SK-N-SH (cell line): ENCODE results near the gene CYYR1. TPM values are rescaled to one million over a fixed set of nuclear protein-coding genes. Genes with fewer than 3 reads are reported as not detected.

Source experiments
- CTCF ChIA-PET: fragments of 300-600, 350-600 bp; formaldehyde crosslinking; extraction: SDS; loops from one replicate; lab custom pipeline; 2021; lab: Yijun Ruan, JAX
- POLR2A ChIA-PET: fragments of 350-600 bp; sonication (Branson Sonifier 250); formaldehyde crosslinking; extraction: SDS; loops from one replicate; lab custom pipeline; 2020; ENCODE audit warnings: antibody characterized with exemption, inconsistent platforms; lab: Yijun Ruan, JAX
- DNase-seq: peaks from one replicate; pipeline ENCODE4 v3.0.0; 2012
- H2AFZ ChIP-seq: fragments of 200-600 bp; sonication (generic); 2 replicates; pipeline ENCODE4 v1.8.1; 2016; ENCODE audit warnings: antibody characterized with exemption, mild to moderate bottlenecking, low read depth
- H3F3A ChIP-seq: fragments of 200-600 bp; sonication (generic); replicated peaks from 2 replicates; pipeline ENCODE3; 2016; ENCODE audit warnings: antibody characterized with exemption, mild to moderate bottlenecking; ENCODE audit not compliant: insufficient read depth
- H3K27ac ChIP-seq, 2 experiments: fragments of 200-500 bp in 1 of 2; fragments of 200-600 bp in 1 of 2; sonication (Bioruptor generic) in 1 of 2; sonication (generic), shearing (Covaris generic) in 1 of 2; 2 replicates each; pipeline versions ENCODE4 v1.5.1 to v1.6.1; 2014 to 2016; ENCODE audit warnings: low read depth in 2 of 2, inconsistent platforms in 1 of 2, low read length in 1 of 2, mild to moderate bottlenecking in 1 of 2, mixed read lengths in 1 of 2
- H3K27me3 ChIP-seq: fragments of 200-600 bp; sonication (generic), shearing (Covaris generic); 2 replicates; pipeline ENCODE4 v1.6.1; 2016; ENCODE audit warnings: mixed run types; ENCODE audit not compliant: insufficient read depth
- H3K36me3 ChIP-seq, 2 experiments: fragments of 200-500 bp in 1 of 2; fragments of 200-600 bp in 1 of 2; sonication (Bioruptor generic) in 1 of 2; sonication (generic) in 1 of 2; replicated peaks in 1 of 2; 2 replicates each; pipeline versions ENCODE3 to v1.5.1; 2014 to 2016; ENCODE audit warnings: low read length in 1 of 2, mild to moderate bottlenecking in 1 of 2; ENCODE audit not compliant: insufficient read depth in 2 of 2, control insufficient read depth in 1 of 2
- H3K4me1 ChIP-seq, 2 experiments: fragments of 200-500 bp in 1 of 2; fragments of 200-600 bp in 1 of 2; sonication (Bioruptor generic) in 1 of 2; sonication (generic), shearing (Covaris generic) in 1 of 2; 2 replicates each; pipeline versions ENCODE4 v1.5.1 to v1.6.1; 2014 to 2016; ENCODE audit warnings: low read depth in 1 of 2, low read length in 1 of 2, mixed run types in 1 of 2; ENCODE audit not compliant: insufficient read depth in 2 of 2, control insufficient read depth in 1 of 2
- H3K4me2 ChIP-seq: fragments of 200-600 bp; sonication (generic), shearing (Covaris generic); 2 replicates; pipeline ENCODE4 v1.6.1; 2017; ENCODE audit warnings: mixed run types
- H3K4me3 ChIP-seq, 2 experiments: fragments of 200-500 bp in 1 of 2; fragments of 200-600 bp in 1 of 2; sonication (Bioruptor generic) in 1 of 2; sonication (generic), shearing (Covaris generic) in 1 of 2; 2 replicates each; pipeline versions ENCODE4 v1.5.1 to v1.8.1; 2014 to 2016; ENCODE audit warnings: low read depth in 2 of 2, inconsistent platforms in 1 of 2, low read length in 1 of 2, mild to moderate bottlenecking in 1 of 2, mixed read lengths in 1 of 2, moderate library complexity in 1 of 2
- H3K79me2 ChIP-seq: fragments of 200-600 bp; sonication (generic); 2 replicates; pipeline ENCODE4 v1.8.1; 2017; ENCODE audit warnings: mild to moderate bottlenecking; ENCODE audit not compliant: insufficient read depth
- H3K9ac ChIP-seq: fragments of 200-600 bp; sonication (generic); 2 replicates; pipeline ENCODE4 v1.6.1; 2017; ENCODE audit warnings: mixed run types
- H3K9me2 ChIP-seq: fragments of 200-600 bp; sonication (generic); 2 replicates; pipeline ENCODE4 v1.6.1; 2017; ENCODE audit warnings: mixed run types
- H3K9me3 ChIP-seq: fragments of 200-600 bp; sonication (generic); 2 replicates; pipeline ENCODE4 v1.6.1; 2017; ENCODE audit warnings: mixed run types, mild to moderate bottlenecking, moderate library complexity
- H4K20me1 ChIP-seq: fragments of 200-600 bp; sonication (generic); 2 replicates; pipeline ENCODE4 v1.6.1; 2017; ENCODE audit warnings: mild to moderate bottlenecking, mixed run types; ENCODE audit not compliant: insufficient read depth
- CTCF ChIP-seq: fragments of 200-600 bp; sonication (generic); IDR thresholded peaks from 2 replicates; pipeline ENCODE4 v1.6.1; 2017; ENCODE audit warnings: antibody characterized with exemption, mild to moderate bottlenecking, moderate library complexity
- ELF1 ChIP-seq: IDR thresholded peaks from 2 replicates; pipeline ENCODE4 v1.4.0; 2012
- EP300 ChIP-seq, 2 experiments: IDR thresholded peaks; 2 replicates each; pipeline versions ENCODE4 v1.4.0 to v1.6.1; 2012; ENCODE audit warnings: borderline replicate concordance in 1 of 2, low read depth in 1 of 2, low read length in 1 of 2
- FOSL2 ChIP-seq: IDR thresholded peaks from 2 replicates; pipeline ENCODE4 v1.4.0; 2012; ENCODE audit warnings: low read depth, mild to moderate bottlenecking, moderate library complexity, borderline replicate concordance
- FOXJ3 ChIP-seq: sonication (generic); formaldehyde crosslinking; IDR thresholded peaks from 2 replicates; pipeline ENCODE4 v1.5.1; 2020; ENCODE audit warnings: mild to moderate bottlenecking, missing genetic modification reagents
- IRF3 ChIP-seq: fragments of 150-350 bp; IDR thresholded peaks from 2 replicates; pipeline ENCODE4 v1.6.1; 2016; ENCODE audit warnings: mild to moderate bottlenecking, low read depth, low read length
- JUND ChIP-seq: IDR thresholded peaks from 2 replicates; pipeline ENCODE4 v1.4.0; 2012
- MEF2A ChIP-seq: IDR thresholded peaks from 2 replicates; pipeline ENCODE4 v1.4.0; 2012; ENCODE audit warnings: low read depth, borderline replicate concordance
- MXI1 ChIP-seq: IDR thresholded peaks from 2 replicates; pipeline ENCODE4 v1.6.1; 2012; ENCODE audit warnings: mild to moderate bottlenecking, low read depth, low read length, improper control_type of control experiment
- NFIC ChIP-seq: IDR thresholded peaks from 2 replicates; pipeline ENCODE4 v1.4.0; 2012; ENCODE audit warnings: borderline replicate concordance
- RAD21 ChIP-seq: IDR thresholded peaks from 2 replicates; pipeline ENCODE4 v1.6.1; 2012; ENCODE audit warnings: mild to moderate bottlenecking, low read length
- WGBS: methylation state at CpG from one replicate; pipeline ENCODE4 v1.1.6; 2017; ENCODE audit warnings: low lambda C conversion rate; 5-methylcytosine and 5-hydroxymethylcytosine counted together
- polyA plus RNA-seq, 3 experiments: library from polyadenylated mRNA; depleted of rRNA; stranded (reverse); fragments of >200 nt; gene quantifications; 2 replicates each; pipeline ENCODE4 v1.2.3, GENCODE V29; 2012
- TF ChIP-seq, protein P1 (sequence below): IDR thresholded peaks from 2 replicates; pipeline ENCODE4 v1.4.0; 2012; ENCODE audit warnings: low read depth, borderline replicate concordance
- TF ChIP-seq, protein P2 (sequence below): IDR thresholded peaks from 2 replicates; pipeline ENCODE4; 2012

The CYYR1 gene
- polyA plus RNA-seq, 1 of the 3 experiments (the other 2 are of a cell fraction) = not detected

GRCh38 chr21:26563856-26564503 is 9.1 kb downstream of the CYYR1 start (continued):
- TF ChIP-seq CTCF = no peak
- TF ChIP-seq, protein P1, sequence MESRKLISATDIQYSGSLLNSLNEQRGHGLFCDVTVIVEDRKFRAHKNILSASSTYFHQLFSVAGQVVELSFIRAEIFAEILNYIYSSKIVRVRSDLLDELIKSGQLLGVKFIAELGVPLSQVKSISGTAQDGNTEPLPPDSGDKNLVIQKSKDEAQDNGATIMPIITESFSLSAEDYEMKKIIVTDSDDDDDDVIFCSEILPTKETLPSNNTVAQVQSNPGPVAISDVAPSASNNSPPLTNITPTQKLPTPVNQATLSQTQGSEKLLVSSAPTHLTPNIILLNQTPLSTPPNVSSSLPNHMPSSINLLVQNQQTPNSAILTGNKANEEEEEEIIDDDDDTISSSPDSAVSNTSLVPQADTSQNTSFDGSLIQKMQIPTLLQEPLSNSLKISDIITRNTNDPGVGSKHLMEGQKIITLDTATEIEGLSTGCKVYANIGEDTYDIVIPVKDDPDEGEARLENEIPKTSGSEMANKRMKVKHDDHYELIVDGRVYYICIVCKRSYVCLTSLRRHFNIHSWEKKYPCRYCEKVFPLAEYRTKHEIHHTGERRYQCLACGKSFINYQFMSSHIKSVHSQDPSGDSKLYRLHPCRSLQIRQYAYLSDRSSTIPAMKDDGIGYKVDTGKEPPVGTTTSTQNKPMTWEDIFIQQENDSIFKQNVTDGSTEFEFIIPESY = no peak
- TF ChIP-seq EP300 (IDR thresholded peaks at IDR 0.05; ENCODE audit: borderline replicate concordance in 1 of 2, low read depth in 1 of 2, low read length in 1 of 2) = no peak
- no peak for TF ChIP-seq ELF1
- no peak for TF ChIP-seq RAD21

DNA sequence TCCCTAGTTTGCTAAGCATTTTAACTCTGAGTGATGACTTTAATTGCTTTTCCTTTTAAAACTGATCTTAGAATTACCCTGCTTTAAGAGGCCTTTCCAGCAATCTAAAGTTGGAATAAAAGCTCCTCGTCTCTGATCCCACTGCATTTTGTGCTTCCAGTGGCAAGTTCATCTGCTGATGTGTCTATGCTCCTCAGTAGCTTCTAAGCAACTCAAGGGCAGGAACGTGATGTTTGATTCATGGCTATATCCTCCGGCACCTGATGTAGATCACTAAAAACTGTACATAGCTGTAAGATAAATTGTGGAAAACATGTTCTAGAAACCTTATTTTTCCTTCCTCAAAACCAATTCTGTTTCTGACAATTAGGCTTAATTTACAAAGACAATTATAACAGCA is 12.5 kb downstream of the CYYR1 start:
- POLR2A ChIA-PET = no interaction called here
- Histone ChIP-seq H3K79me2 (no peaks in the 10 kb centered on the region), H2AFZ (no peak overlapping the region), H3K9me3 (no peaks in the 10 kb centered on the region), H3K36me3 (no peaks in the 10 kb centered on the region), H3K9me2 (no peaks in the 10 kb centered on the region), H3K4me1 (peaks cover 0 to 2% of the 10 kb centered on the region in 2 experiments; a peak in 3 of 4 replicates), H3K27ac (no peak overlapping the region), H3F3A (no peaks in the 10 kb centered on the region), H3K4me3 (no peak overlapping the region), H3K27me3 (no peaks in the 10 kb centered on the region), H3K4me2 (no peak overlapping the region), H3K9ac (no peak overlapping the region), H4K20me1 (no peaks in the 10 kb centered on the region)
- 29% methylated on average over 3 of the region's 3 CpGs for WGBS
- TF ChIP-seq, protein P2, sequence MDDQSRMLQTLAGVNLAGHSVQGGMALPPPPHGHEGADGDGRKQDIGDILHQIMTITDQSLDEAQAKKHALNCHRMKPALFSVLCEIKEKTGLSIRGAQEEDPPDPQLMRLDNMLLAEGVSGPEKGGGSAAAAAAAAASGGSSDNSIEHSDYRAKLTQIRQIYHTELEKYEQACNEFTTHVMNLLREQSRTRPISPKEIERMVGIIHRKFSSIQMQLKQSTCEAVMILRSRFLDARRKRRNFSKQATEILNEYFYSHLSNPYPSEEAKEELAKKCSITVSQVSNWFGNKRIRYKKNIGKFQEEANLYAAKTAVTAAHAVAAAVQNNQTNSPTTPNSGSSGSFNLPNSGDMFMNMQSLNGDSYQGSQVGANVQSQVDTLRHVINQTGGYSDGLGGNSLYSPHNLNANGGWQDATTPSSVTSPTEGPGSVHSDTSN = no peak
- TF ChIP-seq FOSL2 = no peak
- no peak for TF ChIP-seq JUND
- no peak for TF ChIP-seq ELF1
- TF ChIP-seq MEF2A = no peak
- no peak for TF ChIP-seq NFIC
- no peak for TF ChIP-seq IRF3
- TF ChIP-seq FOXJ3 (CRISPR knock-in tag) = no peak
- no peak for TF ChIP-seq MXI1
- TF ChIP-seq, protein P1 = no peak
- no peak for DNase-seq
- CTCF ChIA-PET = no interaction called here
